ENCODE data around the gene CDH4. TPM values are rescaled to one million over a fixed set of nuclear protein-coding genes. Genes with fewer than 3 reads are reported as not detected.
"Not testable (repeated sequence)": the region's sequence is repeated elsewhere in the genome, so short reads cannot be mapped to it uniquely, and the experiment has no call there.

Gene CDH4
- total RNA-seq, 4 donors from 2014 or later, result under 0.01 to 0.56 (median 0.19) TPM; not detected in 1

GRCh38 chr20:61268024-61268423, 16.0 kb downstream of the CDH4 start:
- no peak for ATAC-seq (ENCODE audit: low FRiP score)

GRCh38 chr20:61271312-61272231, 19.5 kb downstream of the CDH4 start:
- ATAC-seq (ENCODE audit: low FRiP score) (no peak), DNase-seq (ENCODE audit: low spot score) (no peak)
- no peak for TF ChIP-seq CTCF (IDR thresholded peaks at IDR 0.05)

More at GRCh38 chr20:61268024-61268423, 16.0 kb downstream of the CDH4 start:
- no peak for DNase-seq (ENCODE audit: low spot score)
- TF ChIP-seq CTCF (IDR thresholded peaks at IDR 0.05), result no peak

- not testable (repeated sequence) for ATAC-seq (ENCODE audit: low FRiP score); DNase-seq (ENCODE audit: low spot score)
Measured at GRCh38 chr20:61273024-61273423, 21.0 kb downstream of the CDH4 start.

- not testable (repeated sequence) for DNase-seq (ENCODE audit: low spot score); ATAC-seq (ENCODE audit: low FRiP score)
Measured at GRCh38 chr20:61273666-61274065, 21.6 kb downstream of the CDH4 start.

GRCh38 chr20:61274326-61274725, 22.3 kb downstream of the CDH4 start:
- no peak for TF ChIP-seq CTCF (IDR thresholded peaks at IDR 0.05)
- no peak for ATAC-seq (ENCODE audit: low FRiP score)
- DNase-seq (ENCODE audit: low spot score), result no peak

- TF ChIP-seq CTCF (IDR thresholded peaks at IDR 0.05), result no peak
- DNase-seq (ENCODE audit: low spot score), result no peak
- ATAC-seq (ENCODE audit: low FRiP score), result no peak
Measured at GRCh38 chr20:61278296-61278695, 26.2 kb downstream of the CDH4 start.

GRCh38 chr20:61279621-61280150, 27.6 kb downstream of the CDH4 start:
- DNase-seq (ENCODE audit: low spot score) (no peak), ATAC-seq (ENCODE audit: low FRiP score) (no peak)
- no peak for TF ChIP-seq CTCF (IDR thresholded peaks at IDR 0.05)
